HepG2 (cell line): ENCODE results near the gene SLC35F6. TPM values are rescaled to one million over a fixed set of nuclear protein-coding genes. Genes with fewer than 3 reads are reported as not detected.

Experiments
- ARNT ChIP-seq: fragments of 450-650 bp; IDR thresholded peaks from 2 replicates; pipeline ENCODE4 v1.6.1; 2017
- BORCS8-MEF2B ChIP-seq: sonication (generic); formaldehyde crosslinking; IDR thresholded peaks from 2 replicates; pipeline ENCODE4 v1.8.0; 2022; ENCODE audit warnings: mild to moderate bottlenecking, missing genetic modification reagents
- BRF2 ChIP-seq: sonication (generic); formaldehyde crosslinking; IDR thresholded peaks from 2 replicates; pipeline ENCODE4 v1.8.1; 2022; ENCODE audit warnings: mild to moderate bottlenecking, missing genetic modification reagents
- FOSL2 ChIP-seq: sonication (generic); formaldehyde crosslinking; IDR thresholded peaks from 2 replicates; pipeline ENCODE4 v1.4.0; 2020; ENCODE audit warnings: missing genetic modification reagents
- MEIS1 ChIP-seq: sonication (generic); formaldehyde crosslinking; IDR thresholded peaks from 2 replicates; pipeline ENCODE4 v1.9.0; 2021; ENCODE audit warnings: mild to moderate bottlenecking, missing genetic modification reagents, moderate library complexity, borderline replicate concordance
- MTERF4 ChIP-seq: sonication (generic); formaldehyde crosslinking; IDR thresholded peaks from 2 replicates; pipeline ENCODE4 v1.8.0; 2023; ENCODE audit warnings: mild to moderate bottlenecking, missing genetic modification reagents
- NR2F6 ChIP-seq, 2 experiments: IDR thresholded peaks; 2 replicates each; pipeline ENCODE4 v1.6.1; 2016; ENCODE audit warnings: antibody characterized with exemption in 1 of 2, mild to moderate bottlenecking in 1 of 2
- PRDM15 ChIP-seq: sonication (generic); formaldehyde crosslinking; IDR thresholded peaks from 2 replicates; pipeline ENCODE4 v1.4.0; 2020; ENCODE audit warnings: missing genetic modification reagents
- REXO4 ChIP-seq: sonication (generic); formaldehyde crosslinking; IDR thresholded peaks from 2 replicates; pipeline ENCODE4 v1.8.0; 2022; ENCODE audit warnings: missing genetic modification reagents, mild to moderate bottlenecking, borderline replicate concordance
- RXRA ChIP-seq: sonication (generic); formaldehyde crosslinking; IDR thresholded peaks from 2 replicates; pipeline ENCODE4 v1.5.1; 2020; ENCODE audit warnings: missing genetic modification reagents
- SMAD9 ChIP-seq: sonication (generic); formaldehyde crosslinking; IDR thresholded peaks from 2 replicates; pipeline ENCODE4 v1.5.1; 2020; ENCODE audit warnings: mild to moderate bottlenecking, missing genetic modification reagents
- THAP9 ChIP-seq: sonication (generic); formaldehyde crosslinking; IDR thresholded peaks from 2 replicates; pipeline ENCODE4; 2020; ENCODE audit warnings: missing genetic modification reagents, mild to moderate bottlenecking, borderline replicate concordance
- ZBTB49 ChIP-seq: sonication (generic); formaldehyde crosslinking; IDR thresholded peaks from 2 replicates; pipeline ENCODE4 v1.4.0; 2020; ENCODE audit warnings: missing genetic modification reagents, borderline replicate concordance
- ZMAT5 ChIP-seq: sonication (generic); formaldehyde crosslinking; IDR thresholded peaks from 2 replicates; pipeline ENCODE4 v1.5.0; 2020; ENCODE audit warnings: mild to moderate bottlenecking, low read depth, missing genetic modification reagents, borderline replicate concordance
- ZNF234 ChIP-seq: sonication (generic); formaldehyde crosslinking; conservative IDR thresholded peaks from 2 replicates; pipeline ENCODE4 v1.5.1; 2020; ENCODE audit warnings: mild to moderate bottlenecking, missing genetic modification reagents
- ZZZ3 ChIP-seq: sonication (generic); formaldehyde crosslinking; IDR thresholded peaks from 2 replicates; pipeline ENCODE4 v1.4.0; 2020; ENCODE audit warnings: missing genetic modification reagents, mild to moderate bottlenecking, borderline replicate concordance
- polyA plus RNA-seq, 8 experiments: library from polyadenylated mRNA; depleted of rRNA in 3 of 8; stranded (reverse) in 7 of 8; unstranded in 1 of 8; fragments of >200 nt; fragmentation: Illumina TruSeq in 4 of 8; extraction: Trizol in 4 of 8; gene quantifications; 2 replicates each; pipeline versions ENCODE4 v1.2.1 to v1.2.3, GENCODE V29; 2011 to 2016; ENCODE audit warnings: low read depth in 4 of 8, missing spikeins in 1 of 8, mixed read lengths in 1 of 8; ENCODE audit not compliant: insufficient read depth in 1 of 8
- total RNA-seq, 5 experiments: library from RNA; depleted of rRNA; stranded (reverse); fragments of >200 nt; fragmentation: Illumina TruSeq; extraction: Trizol; gene quantifications; 2 replicates each; pipeline ENCODE4 v1.2.3, GENCODE V29; 2016; ENCODE audit warnings: low read depth in 1 of 5

The SLC35F6 gene
- total and polyA plus RNA-seq, 2 of the 13 experiments (the other 11 are each of a cell fraction or from before 2014, with no cell fraction given), result 15.2 to 21.2 TPM

- no peak for TF ChIP-seq PRDM15
- no peak for TF ChIP-seq BRF2 (CRISPR knock-in tag)
- TF ChIP-seq NR2F6 (IDR thresholded peaks at IDR 0.05), result peak; percentile 99
- TF ChIP-seq NR2F6 (CRISPR knock-in tag; IDR thresholded peaks at IDR 0.05), result peak; percentile 97
- TF ChIP-seq THAP9 (CRISPR knock-in tag), result 0 out of 2 replicates have a peak, but pooled peaks have one; percentile 26
- peak; percentile 98 for TF ChIP-seq RXRA (CRISPR knock-in tag)
- no peak for TF ChIP-seq ZBTB49 (CRISPR knock-in tag)
- no peak for TF ChIP-seq MEIS1 (CRISPR knock-in tag)
- TF ChIP-seq SMAD9 (CRISPR knock-in tag), result no peak
- TF ChIP-seq MTERF4 (CRISPR knock-in tag), result no peak
- TF ChIP-seq FOSL2 (CRISPR knock-in tag), result peak; percentile 79
- TF ChIP-seq ZZZ3 (CRISPR knock-in tag), result no peak
- TF ChIP-seq BORCS8-MEF2B (CRISPR knock-in tag), result peak; percentile 68
- TF ChIP-seq ARNT, result no peak
- TF ChIP-seq ZMAT5 (CRISPR knock-in tag), result no peak
- TF ChIP-seq REXO4 (CRISPR knock-in tag), result no peak
- no peak for TF ChIP-seq ZNF234
These were observed 42.7 kb upstream of the SLC35F6 start (continued) for GRCh38 chr2:26721115-26722032.
